SH-SY5Y (cell line): ENCODE measurements around the gene KIF5C.

ENCODE experiments used
- GATA2 ChIP-seq: IDR thresholded peaks from 2 replicates; pipeline ENCODE4 v1.6.1; 2011; ENCODE audit warnings: mild to moderate bottlenecking, low read depth, low read length
- GATA3 ChIP-seq: IDR thresholded peaks from 2 replicates; pipeline ENCODE4 v1.6.1; 2011; ENCODE audit warnings: low read depth, mild to moderate bottlenecking, low read length, moderate library complexity

GRCh38 chr2:149044500-149044899 is 169.5 kb downstream of the KIF5C start:
- no peak for TF ChIP-seq GATA2
- TF ChIP-seq GATA3 = no peak
